GM08714 (cell line): ENCODE results near the gene PSAPL1.

Source experiments
- H3K4me3 ChIP-seq: fragments of 200-500 bp; sonication (Bioruptor generic); 2 replicates; pipeline ENCODE4 v1.5.1; 2014; ENCODE audit warnings: mild to moderate bottlenecking, low read length, inconsistent platforms
- ZNF274 ChIP-seq: IDR thresholded peaks from 2 replicates; pipeline ENCODE4 v1.6.1; 2012; ENCODE audit warnings: mild to moderate bottlenecking, low read depth, low read length

Gene PSAPL1, protein sequence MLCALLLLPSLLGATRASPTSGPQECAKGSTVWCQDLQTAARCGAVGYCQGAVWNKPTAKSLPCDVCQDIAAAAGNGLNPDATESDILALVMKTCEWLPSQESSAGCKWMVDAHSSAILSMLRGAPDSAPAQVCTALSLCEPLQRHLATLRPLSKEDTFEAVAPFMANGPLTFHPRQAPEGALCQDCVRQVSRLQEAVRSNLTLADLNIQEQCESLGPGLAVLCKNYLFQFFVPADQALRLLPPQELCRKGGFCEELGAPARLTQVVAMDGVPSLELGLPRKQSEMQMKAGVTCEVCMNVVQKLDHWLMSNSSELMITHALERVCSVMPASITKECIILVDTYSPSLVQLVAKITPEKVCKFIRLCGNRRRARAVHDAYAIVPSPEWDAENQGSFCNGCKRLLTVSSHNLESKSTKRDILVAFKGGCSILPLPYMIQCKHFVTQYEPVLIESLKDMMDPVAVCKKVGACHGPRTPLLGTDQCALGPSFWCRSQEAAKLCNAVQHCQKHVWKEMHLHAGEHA

DNA sequence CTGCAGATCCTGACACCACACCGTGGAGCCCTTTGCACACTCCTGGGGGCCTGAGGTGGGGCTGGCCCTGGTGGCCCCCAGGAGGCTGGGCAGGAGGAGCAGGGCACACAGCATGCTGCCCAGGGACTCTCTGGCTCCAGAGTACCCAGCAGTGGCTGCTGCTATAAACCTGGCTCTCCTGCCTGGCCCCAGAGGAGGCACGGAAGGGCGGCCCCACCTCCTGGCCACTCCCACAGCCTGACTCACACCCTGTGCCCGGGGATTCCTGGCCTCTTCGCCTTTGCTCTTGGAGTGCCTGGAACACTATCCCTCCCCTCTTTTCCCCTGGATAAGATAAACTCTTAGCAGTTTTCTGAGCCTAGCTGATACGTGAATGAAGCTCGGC is at the start of gene PSAPL1:
TSS of gene PSAPL1 (minus strand) at position 165 of the 385 bp plus-strand sequence. CDS start at position 114, 51 bp downstream.
- no peak within 1 kb of the TSS for H3K4me3 ChIP-seq
- TF ChIP-seq ZNF274, result no peak

DNA sequence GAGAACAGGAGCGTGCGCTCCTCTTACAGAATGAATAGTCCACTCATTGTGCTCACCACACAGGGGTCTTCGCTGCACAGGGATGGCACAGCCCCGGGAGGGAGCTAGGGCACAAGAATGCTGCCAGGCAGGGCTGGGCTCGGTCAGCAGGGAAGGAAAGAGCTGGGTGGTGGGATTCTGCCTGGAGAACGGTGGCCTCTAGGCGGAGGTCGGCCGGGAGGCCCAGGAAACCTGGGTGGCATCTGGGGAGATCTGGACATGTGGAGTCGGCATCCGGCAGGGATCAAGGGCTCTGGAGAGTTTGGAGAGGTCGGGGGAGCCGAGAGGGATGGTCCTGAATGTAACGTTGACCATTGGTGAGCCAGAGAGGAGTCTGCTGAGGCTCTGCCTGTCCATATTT is 46.5 kb upstream of the PSAPL1 start:
- no peak overlapping the region for H3K4me3 ChIP-seq
- no peak for TF ChIP-seq ZNF274

DNA sequence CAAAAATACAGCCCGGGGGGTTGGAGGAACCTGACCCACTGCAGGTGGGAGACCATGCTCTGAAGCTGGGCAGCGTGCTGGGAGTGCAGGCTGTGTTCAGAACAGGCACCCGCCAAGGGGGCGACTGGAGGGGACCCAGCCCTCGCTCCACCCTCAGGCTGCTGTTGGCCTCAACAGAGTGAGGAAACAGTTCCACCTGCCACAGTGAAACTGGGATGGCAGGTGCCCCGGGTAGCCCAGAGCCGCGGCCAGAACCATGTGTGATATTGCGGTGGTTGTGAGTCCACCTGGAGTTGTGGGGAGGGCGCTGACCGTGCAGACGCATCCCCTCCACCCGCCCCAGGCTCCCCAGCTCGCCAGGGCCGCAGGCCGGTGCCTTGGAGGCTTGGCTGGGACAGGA is 45.7 kb upstream of the PSAPL1 start:
- no peak for TF ChIP-seq ZNF274
- H3K4me3 ChIP-seq, result no peak overlapping the region

DNA sequence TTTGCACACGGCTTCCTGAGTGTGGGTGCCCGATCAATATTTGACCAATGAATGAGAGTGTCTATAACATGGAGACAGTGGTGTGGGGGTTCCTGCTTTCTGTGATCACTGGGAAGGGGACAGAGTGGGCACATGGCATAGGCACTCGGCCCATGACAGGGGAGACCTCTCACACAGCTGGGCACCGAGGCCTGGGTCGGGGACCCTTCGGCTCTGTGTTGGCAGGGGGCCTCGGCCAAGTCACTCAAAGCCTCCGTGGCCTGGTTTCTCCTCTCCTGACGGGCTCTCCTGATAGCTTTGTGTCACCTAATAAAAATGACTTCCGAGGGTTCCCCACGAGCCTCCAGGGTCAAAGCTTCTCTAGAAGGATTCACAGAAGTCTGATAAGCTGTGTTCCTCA is 43.9 kb upstream of the PSAPL1 start:
- TF ChIP-seq ZNF274, result no peak
- H3K4me3 ChIP-seq, result no peak overlapping the region

DNA sequence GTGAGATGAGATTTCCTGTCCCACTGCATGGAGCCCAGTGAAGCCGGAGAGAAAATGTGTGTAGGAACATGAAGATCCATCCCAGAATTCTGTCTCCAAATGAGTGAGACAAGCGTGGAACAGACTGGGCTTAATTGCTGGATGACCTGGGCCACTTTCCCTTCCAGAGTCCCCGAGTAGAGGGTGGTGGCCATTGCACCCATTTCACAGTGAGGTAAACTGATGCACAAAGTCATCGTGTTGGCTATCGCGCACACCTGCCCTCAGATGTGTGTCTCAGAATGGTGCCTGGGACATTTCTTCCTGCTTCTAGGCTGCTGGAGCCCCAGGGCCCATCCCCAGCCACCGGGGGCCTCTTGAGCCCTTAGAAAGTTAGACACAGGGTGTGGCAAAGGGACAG is 43.0 kb upstream of the PSAPL1 start:
- TF ChIP-seq ZNF274, result no peak
- no peak overlapping the region for H3K4me3 ChIP-seq

DNA sequence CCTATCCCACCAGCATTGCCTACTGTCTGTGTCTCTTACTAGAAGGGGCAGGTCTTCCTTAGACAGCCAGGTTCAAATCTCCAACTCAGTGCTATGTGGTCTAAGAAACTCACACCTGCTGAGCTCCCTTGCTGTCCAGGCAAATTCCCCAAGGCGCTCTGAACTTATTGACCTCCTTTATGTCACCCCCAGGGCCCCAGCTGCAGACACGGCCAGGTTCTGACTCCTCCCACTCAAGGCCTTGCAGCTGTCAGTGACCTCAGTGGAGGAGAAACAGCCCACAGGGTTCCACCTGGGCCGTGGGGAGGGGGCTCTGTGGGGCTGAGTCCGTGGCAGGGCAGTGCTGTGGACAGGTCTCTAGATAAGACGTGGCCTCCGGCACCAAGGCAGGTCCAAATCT is 42.1 kb upstream of the PSAPL1 start:
- no peak for TF ChIP-seq ZNF274
- H3K4me3 ChIP-seq, result no peak overlapping the region

DNA sequence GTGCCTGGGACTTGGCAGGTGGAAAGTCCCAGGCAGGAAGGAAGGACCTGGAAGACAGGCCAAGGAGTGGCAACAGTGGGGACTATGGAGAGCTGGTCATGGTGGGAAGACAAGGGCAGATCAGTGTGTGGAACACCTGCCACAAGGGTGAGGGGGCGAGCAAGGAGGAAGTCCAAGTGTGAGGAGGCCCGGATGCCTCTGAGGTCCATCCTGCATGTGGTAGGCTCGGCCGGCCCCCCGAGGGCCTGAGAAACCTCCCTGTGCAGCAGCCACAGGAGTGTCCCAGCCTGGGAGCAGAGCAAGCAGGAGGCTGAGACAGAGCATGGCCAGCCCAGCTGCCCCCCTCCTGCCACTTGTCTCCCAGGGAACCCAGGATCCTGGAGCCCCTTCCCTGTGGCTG is 40.5 kb upstream of the PSAPL1 start:
- no peak for TF ChIP-seq ZNF274
- H3K4me3 ChIP-seq, result no peak overlapping the region

DNA sequence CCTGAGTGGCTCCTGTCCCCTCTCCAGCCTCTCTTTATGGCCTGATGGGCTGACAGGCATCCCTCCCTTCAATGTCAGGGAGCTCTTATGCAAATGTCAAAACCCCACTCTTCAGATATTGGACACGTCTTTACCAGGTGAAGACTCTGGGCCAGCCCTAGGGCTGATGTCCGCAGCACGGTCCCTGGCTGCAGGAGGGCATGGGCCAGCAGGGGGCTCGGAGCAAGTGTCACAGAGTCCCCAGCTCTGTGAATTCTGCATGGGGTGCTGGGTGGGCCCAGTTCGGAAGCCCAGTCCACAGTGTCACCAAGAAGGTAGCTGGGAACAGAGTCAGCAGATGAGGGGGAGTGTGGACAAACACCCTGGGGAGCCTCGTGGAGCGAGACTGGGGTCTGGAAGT is 39.6 kb upstream of the PSAPL1 start:
- no peak for TF ChIP-seq ZNF274
- H3K4me3 ChIP-seq, result no peak overlapping the region

DNA sequence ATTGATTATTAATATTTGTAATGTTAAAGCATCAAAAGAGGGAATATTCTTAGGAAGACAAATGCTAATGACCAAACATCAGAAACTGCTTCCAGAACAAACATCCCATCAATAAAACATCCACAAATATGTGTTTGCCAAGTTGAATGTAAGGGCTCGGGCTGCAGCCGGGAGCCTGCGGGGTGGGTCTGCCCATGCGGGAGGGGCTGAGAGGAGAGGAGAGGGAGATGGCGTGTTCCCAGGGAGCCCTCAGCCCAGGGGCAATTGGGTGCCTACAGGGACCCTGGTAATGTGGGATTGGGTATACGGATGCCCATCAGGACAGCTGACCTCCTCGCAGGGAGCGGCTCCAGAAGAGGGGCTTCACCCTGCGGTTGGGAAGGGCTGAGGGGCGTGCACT is 38.4 kb upstream of the PSAPL1 start:
- TF ChIP-seq ZNF274, result no peak
- no peak overlapping the region for H3K4me3 ChIP-seq

DNA sequence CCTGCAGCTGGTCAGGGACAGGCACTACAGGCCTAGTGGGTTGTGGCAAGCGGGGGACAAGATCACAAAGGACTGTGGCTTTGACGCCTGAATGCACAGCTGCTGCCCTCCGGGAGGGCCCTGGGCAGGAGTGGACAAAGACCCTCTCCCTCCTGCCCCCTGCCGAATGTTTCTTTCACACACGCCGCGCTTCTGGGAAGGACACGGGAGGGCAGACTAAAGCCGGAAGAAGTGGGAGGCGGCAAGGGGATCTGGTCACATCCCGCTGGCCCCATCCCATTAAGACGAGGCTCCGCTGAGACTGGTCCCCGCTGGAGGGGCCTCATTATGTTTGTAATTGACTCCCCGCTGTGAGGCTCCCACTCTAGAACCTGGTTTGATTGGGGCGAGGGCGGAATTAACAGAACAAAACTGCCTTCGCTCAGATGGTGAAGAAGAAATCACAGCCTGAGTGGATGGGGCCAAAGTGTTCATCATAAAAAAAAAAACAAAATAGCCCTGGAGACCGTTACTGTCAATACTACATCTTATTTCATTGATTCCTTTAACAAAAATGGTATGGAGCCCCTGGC is 37.8 kb upstream of the PSAPL1 start:
- H3K4me3 ChIP-seq, result no peak overlapping the region
- TF ChIP-seq ZNF274, result no peak

DNA sequence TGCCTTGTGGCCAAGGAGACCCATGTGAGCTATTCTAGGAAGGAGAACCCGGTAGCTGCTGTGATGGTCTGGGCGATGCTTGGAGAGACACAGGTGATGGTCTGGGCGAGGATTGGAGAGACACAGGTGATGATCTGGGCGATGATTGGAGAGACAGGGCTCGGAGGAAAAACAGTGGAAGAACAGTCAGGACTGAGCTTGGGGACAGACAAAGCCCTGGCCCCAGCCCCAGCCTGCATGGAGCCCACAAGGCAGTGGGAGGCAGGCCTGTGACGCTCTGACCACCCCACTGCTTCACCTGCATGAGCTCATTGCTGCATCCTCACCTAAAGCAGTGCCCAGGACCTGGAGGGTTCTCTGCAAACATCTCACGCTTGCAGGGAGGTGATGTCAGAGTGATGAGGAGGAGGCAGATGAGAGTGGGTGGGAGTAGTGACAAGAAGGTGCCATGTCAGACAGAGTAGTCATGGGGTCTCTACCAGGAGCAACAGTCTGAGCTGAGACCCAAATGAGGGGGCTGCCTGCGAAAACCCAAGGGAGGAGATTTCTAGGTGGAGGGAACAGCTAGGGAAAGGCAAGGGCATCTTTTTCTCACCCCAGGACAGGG is 35.9 kb upstream of the PSAPL1 start:
- H3K4me3 ChIP-seq, result no peak overlapping the region
- no peak for TF ChIP-seq ZNF274

DNA sequence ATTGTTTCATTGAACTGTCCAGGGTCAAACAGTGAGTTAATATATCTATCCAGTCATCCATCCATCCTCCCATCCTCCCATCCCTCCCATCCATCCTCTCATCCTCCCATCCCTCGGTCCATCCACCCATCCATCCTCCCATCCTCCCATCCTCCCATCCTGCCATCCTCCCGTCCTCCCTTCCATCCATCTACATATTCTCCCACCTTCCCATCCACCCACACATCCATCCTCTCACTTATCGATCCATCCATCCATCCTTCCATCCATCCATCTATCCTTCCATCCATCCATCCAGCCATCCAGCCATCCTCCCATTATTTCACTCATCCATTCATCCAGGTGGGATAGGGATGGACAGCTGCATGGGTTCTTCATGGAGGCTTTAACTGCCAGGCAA is 35.4 kb upstream of the PSAPL1 start:
- H3K4me3 ChIP-seq, result no peak overlapping the region
- TF ChIP-seq ZNF274, result no peak

DNA sequence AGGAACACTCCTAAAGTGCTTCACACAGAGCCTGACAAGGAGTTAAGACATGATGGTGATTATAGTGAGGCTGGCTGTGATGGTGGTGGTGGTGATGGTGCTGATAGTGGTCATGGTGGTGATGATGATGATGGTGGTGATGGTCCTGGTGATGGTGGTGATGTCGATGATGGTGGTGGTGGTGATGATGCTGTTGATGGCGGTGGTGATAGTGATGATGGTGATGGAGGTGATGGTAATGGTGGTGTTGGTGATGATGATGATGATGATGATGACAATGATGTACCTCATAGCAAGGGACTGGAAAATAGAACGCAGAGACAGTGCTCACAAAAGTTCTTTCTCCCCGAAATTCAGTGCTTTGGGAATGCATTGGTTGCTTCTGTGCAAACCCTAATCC is 34.3 kb upstream of the PSAPL1 start:
- H3K4me3 ChIP-seq, result no peak overlapping the region
- no peak for TF ChIP-seq ZNF274

DNA sequence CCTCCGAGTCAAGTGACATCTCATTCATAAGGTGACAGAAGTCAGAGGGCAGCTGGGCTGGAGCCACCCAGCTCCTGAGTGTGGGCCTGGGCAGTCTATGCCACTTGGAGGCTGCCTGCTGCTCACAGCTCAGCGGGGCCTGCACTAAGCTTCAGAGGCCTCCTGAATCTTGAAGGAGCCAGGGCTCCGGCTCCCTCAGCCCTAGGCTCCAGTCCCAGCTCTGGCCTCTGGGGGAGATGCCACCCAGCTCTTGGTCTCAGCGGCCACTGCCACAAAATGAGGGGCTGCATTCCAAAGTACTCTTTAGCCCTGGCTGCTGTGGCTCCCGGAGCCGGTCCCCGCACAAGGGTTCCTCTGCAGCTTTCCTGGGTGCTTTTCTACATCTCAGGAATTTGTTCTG is 32.7 kb upstream of the PSAPL1 start:
- H3K4me3 ChIP-seq, result no peak overlapping the region
- TF ChIP-seq ZNF274, result no peak

DNA sequence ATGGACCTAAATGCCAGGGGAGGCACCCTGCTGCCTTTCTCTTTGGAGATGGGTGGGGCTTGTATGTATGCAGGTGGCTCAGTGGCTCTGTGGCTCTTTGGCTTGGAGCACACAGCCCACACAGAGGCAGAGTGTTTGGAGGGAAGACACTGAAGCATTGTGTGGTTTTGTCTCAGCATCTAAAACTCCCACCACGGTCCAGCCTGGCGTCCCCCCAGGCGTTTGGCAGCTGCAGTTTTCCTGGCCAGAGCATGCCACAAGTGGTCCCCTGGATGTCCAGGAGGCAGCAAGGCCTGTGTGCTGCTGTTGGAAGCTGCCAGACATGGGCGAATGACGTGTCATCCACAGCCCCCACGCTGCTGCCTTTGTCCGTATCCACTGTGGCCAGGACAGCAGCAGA is 32.2 kb upstream of the PSAPL1 start:
- no peak overlapping the region for H3K4me3 ChIP-seq
- no peak for TF ChIP-seq ZNF274
